Stimulated activated CD4-positive, alpha-beta T cell treated with anti-CD3 and anti-CD28 coated beads, Interleukin-2, amount 100 ng/mL, for 48 hours (primary cell): ENCODE data around the gene DIO3.
"Not testable (repeated sequence)": the region's sequence is repeated elsewhere in the genome, so short reads cannot be mapped to it uniquely, and the experiment has no call there.

Source experiments
- DNase-seq, 2 donors: peaks; one replicate each; pipeline ENCODE4 v3.0.0-alpha.2; 2020

The DIO3 gene

DNA sequence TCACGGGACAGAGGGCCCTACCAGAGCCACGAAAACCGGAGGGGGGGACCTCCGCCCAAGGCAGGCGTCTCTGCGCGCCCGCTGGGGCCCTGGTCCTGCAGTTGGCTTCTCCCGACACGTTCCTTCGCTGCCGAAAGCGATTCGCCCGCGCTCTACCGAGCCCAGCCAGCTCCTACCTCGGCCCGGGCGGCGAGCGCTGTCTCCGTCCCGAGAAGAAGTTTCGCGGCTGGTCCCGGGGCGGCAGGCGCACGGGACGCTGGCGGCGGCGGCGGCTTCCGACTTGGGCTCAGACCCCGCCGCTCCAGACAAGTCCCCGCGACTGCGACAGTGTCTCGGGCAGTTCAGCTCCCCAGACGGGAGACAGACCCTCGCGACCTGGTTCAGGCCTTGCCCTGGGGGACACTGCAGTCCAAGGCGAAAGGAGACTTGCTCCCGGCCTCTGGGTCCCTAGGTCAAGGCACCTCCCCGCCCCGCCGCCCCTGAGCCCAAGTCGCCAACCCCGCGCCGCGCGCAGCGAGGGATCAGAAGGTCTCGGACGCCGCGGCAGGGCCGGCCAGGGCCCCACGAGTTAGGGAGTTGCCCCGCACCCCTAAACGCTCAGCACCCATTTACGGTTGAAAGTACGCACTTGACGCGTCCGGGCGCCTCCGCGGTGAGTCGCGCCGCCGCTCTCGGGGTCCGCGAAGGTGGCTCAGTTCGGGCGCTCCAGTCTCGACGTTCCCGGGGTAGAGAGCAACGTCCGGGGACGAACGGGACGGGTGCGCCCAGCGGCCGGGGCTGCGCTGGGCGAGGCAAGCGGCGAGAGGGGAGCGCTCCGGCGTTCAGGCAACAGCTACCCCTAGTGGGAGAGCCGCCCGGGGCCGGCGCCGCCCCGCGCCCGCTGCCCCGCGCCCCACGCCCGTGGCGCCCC lies 1.4 kb upstream of the DIO3 start:
- no peak for DNase-seq

DNA sequence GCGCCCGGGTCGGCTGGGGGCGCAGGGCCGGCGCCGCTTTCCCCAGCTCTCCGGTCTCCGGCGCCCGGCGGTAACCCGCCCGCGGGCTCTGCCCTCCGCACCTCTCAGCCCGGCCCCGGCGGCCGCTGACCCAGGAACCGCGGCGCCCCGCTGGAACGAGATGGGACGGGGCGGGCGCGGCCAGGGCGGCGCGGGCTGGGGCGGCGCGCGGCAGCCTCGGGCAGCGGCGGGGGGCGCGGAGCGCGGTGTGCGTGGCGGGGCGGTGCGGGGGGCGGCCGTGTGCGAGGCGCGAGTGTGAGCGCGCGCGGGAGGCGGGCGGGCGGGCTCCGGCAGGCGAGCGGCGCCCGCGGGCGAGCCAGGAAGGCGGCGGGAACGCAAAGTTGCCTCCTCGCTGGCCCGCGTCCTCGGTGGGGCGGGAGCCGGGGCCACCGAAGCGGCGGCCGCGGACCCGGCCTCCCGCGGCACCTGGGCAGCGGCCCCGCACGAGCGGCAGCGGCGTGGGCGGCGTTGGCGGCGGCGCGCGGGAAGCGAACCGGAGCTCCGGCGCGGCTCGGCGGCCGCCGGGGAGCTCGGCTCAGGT lies 671 bp upstream of the DIO3 start:
- DNase-seq: no peak

- no peak for DNase-seq
These were observed 699 bp downstream of the DIO3 start for GRCh38 chr14:101561897-101562490.

GRCh38 chr14:101562659-101563351 lies 1.5 kb downstream of the DIO3 start:
- DNase-seq: no peak

DNA sequence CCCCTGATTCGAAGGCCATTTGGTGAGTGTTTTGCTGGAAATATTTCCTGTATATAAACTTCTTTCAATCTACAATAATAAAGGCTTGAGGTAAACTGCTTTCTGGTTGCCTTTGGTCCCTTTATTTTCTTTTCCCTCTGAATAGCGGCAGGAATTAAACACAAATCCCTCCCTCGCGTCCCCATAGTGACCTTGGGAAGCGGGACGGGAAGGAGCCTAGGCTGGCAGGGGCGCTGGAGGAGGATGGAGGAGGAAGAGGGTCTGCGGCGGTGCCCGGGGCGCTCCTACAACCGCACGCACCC lies 2.0 kb downstream of the DIO3 start:
- no peak for DNase-seq

GRCh38 chr14:101563654-101564443 lies 2.6 kb downstream of the DIO3 start:
- no peak for DNase-seq

GRCh38 chr14:101564444-101564776 lies 3.1 kb downstream of the DIO3 start:
- DNase-seq: no peak

GRCh38 chr14:101564819-101565698 lies 3.8 kb downstream of the DIO3 start:
- DNase-seq: no peak

DNA sequence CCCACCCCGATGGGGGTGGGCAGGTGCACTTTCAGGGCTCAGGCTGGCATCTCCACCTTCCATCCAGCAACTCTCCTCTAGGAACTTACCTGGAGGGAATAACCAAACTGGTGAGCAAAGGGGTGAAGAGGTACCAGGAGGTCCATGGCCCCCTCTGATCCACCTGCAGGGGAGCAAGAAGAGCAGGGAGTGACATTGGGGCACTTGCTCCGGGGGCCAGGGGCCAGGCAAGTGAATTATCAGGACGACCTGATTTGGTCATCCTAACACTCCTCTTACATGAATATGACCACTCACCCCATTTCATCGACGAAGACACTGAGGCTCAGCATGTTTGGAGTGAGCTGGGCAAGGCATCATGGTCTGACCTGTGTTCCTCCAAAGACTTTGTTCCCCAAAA lies 6.0 kb downstream of the DIO3 start:
- no peak for DNase-seq

GRCh38 chr14:101571004-101571403 lies 9.7 kb downstream of the DIO3 start:
- no peak for DNase-seq

DNA sequence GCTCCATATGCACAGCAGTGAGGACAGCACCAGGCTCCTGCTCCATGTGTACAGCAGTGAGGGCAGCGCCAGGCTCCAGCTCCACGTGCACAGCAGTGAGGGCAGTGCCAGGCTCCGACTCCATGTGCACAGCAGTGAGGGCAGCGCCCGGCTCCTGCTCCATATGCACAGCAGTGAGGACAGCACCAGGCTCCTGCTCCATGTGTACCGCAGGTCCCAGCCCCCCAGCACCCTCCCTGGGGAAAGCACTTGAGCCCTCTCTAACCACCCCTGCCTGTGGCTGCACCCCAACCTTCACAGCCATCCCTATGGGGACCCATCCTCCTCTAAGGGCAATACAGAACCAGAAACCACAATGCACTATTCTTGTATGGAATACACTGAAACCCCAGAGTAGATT lies 11.2 kb downstream of the DIO3 start:
- not testable (repeated sequence) for DNase-seq

DNA sequence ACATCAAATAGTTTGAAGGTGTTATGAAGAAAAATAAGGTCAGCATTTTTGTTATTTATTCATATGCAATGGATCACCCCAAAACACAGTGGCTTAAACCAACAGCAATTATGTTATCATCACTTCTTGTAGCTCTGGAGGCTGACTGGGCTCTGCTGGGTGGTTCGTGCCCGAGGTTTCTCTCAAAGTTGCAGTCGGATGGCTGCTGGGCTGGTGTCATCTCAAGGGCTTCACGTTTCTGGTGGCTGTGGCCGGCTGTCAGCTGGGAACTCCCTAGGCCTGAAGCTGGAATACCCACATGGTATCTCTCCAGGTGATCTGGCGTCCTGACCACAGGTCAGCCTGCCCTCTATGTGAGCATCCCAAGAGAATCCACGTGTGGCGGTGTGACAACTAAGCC lies 12.0 kb downstream of the DIO3 start:
- DNase-seq: no peak

GRCh38 chr14:101575581-101575980 lies 14.3 kb downstream of the DIO3 start:
- DNase-seq: no peak

DNA sequence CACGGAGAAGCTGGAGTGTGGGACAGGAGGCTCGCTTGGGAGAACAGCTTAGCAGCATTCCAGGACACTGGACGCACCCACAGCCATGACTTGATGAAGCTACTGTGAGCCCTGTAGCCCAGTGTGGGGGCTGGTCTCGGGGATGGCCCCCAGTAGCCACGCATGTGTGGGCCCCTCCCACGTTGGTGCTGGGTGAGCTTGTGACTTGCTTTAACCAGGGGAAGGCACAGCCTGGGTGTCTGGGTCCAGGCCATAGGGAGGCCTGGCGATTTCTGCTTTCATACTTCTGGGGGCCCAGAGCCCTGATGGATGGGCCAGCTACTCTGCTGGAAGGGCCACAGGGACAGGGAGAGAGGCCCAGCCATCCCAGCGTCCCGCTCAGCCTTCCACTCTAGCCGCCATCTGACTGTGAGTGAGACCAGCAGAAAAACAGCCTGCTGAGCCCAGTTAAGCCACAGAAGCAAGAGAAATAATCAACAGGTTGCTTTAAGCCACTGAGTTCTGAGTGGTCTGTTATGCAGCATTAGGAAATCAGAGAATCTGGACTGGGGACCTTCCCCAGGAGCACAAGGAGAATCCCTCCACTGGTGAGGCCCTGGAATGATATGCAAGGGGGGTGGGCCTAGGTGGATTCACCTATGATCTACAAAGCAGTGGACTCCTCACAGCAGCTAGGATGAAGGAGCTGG lies 16.1 kb downstream of the DIO3 start:
- DNase-seq: no peak

GRCh38 chr14:101578489-101578888 lies 17.2 kb downstream of the DIO3 start:
- DNase-seq: no peak

DNA sequence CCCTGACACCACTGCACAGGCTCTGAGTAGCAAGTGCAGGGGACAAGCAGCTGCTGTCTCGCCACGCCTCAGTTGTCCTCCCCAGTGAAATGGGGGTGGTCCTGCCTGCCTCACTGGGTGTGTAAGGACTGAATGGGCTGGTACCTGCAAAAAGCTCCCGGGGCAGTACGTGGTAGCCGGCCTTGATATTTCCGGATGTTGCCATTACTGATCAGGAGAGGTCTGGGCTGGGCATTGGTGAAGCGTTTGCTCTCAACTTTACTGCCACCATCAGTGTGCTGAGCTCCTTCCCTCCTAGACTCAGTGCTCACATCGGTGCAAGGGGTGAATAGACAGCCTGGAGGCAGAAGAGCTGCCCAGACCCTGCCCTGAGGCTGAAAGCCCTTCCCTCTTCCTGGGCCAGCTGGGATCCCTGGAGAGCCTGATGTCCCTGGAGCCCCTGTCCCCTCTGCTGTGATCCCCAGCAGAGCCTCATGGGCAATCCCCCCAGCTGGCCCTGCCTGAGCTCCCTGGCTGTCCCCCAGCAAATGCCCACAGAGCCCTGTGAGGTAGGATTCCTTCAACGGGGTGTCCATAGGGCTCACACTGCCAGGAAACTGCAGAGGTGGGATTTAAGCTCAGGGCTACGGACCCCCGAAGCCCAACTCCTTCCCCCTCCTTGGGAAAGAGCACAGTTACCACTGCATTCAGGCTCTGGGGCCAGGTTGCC lies 18.2 kb downstream of the DIO3 start:
- DNase-seq: no peak

DNA sequence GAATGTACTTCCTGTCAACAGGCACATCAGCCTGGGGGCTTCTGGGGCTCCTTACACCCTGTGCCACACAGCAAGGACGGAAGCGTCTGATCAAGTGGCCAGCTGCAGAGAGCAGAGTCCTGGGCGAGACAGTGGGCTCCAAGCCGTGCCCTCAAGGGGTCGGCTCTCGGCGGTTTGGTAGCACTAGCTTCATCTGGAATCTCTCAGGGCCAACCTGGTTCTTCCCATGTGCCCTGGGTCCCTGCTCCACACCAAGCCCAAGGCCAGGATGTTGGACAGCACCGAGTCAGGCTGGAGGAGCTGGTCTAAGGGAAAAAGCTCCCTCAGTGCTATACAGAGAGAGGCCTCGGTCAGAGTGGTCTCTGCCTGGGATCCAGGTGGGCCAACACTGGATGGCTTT lies 20.5 kb downstream of the DIO3 start:
- no peak for DNase-seq

- no peak for DNase-seq
These were observed 21.0 kb downstream of the DIO3 start for GRCh38 chr14:101582294-101582693.

DNA sequence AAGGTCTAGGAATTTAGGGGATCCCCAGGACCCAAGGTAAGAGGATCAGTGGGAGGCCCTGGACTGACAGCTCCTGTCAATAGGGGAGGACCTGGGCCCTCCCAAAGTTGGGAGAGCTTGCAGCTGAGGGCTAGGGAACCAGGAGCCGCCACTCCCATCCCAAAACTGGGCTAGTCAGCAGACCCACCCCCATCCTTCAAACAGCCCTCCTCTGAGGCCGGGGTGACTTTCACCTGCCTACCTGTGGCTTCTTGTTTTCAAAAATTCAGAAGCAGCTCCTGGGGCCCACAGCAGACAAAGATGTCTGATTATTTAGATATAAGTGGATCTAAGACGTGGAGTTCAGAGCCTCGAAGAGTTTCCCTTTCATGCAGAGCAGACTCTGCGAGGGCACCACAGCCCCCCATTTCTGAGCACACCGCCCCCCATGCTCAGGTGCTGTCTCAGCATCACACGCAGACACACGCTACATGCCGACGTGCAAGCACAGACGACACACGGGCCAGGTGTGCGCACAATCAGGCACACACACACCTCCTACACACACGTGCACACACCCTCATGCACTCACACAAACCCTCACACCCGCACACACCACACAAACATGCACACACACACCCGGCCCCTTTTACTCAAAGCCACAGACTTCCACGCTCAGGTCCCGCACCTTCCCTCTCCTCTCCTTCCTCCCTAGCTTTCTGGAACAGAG lies 21.9 kb downstream of the DIO3 start:
- no peak for DNase-seq

- no peak for DNase-seq
These were observed 22.4 kb downstream of the DIO3 start for GRCh38 chr14:101583715-101584054.
